HCT116 (cell line): ENCODE data around the gene RALGPS1. TPM values are rescaled to one million over a fixed set of nuclear protein-coding genes. Genes with fewer than 3 reads are reported as not detected.

Experiments
- ATAC-seq: fragments of 200-7000 bp; cut with Tn5 transposase; 2 replicates; pipeline ENCODE4 v1.9.1; 2020; ENCODE audit warnings: mild to moderate bottlenecking, moderate library complexity
- BruUV-seq: library from RNA; stranded (reverse); fragments of 400-500 nt; replicated peaks from 2 replicates; lab custom pipeline; 2021; lab: Mats Ljungman, UMichigan
- CTCF ChIA-PET: fragments of 300-600 bp; sonication (Branson Sonifier 250); formaldehyde crosslinking; loops from one replicate; lab custom pipeline; 2021; ENCODE audit warnings: antibody characterized with exemption; lab: Charles Lee
- POLR2A ChIA-PET: fragments of 300-600, 350-600 bp; sonication (Branson Sonifier 250); formaldehyde crosslinking; loops from one replicate; lab custom pipeline; 2021; ENCODE audit warnings: antibody characterized with exemption; lab: Charles Lee
- RAD21 ChIA-PET, 2 experiments: fragments of 300-600 bp; sonication (Branson Sonifier 250); formaldehyde crosslinking; loops; one replicate each; lab custom pipeline; 2023; ENCODE audit warnings: low total read pairs in 2 of 2; ENCODE audit not compliant: uncharacterized antibody in 2 of 2, unreplicated experiment in 2 of 2, low non-redundant PET in 1 of 2; lab: Charles Lee
- DNase-seq: peaks from one replicate; pipeline ENCODE4 v3.0.0-alpha.2; 2010; ENCODE audit warnings: low read depth, low spot score
- H2AFZ ChIP-seq: fragments of 200-600 bp; shearing (Covaris generic), sonication (generic); 2 replicates; pipeline ENCODE4 v1.6.1; 2017; ENCODE audit warnings: low read depth, mixed run types, mixed read lengths, antibody characterized with exemption, low read length; ENCODE audit not compliant: poor library complexity, severe bottlenecking
- H3K27ac ChIP-seq: 2 replicates; pipeline ENCODE4 v1.5.1; 2012; ENCODE audit warnings: low read depth, low read length
- H3K27me3 ChIP-seq: fragments of 200-600 bp; sonication (generic); 2 replicates; pipeline ENCODE4 v1.6.1; 2016; ENCODE audit warnings: mixed run types, low read length, mixed read lengths; ENCODE audit not compliant: insufficient read depth
- H3K36me3 ChIP-seq, 2 experiments: fragments of 200-500 bp in 1 of 2; fragments of 200-600 bp in 1 of 2; sonication (Bioruptor generic) in 1 of 2; sonication (generic) in 1 of 2; 2 replicates each; pipeline versions ENCODE4 v1.5.1 to v1.6.1; 2014 to 2016; ENCODE audit warnings: low read length in 2 of 2, inconsistent platforms in 1 of 2, mixed read lengths in 1 of 2, mixed run types in 1 of 2; ENCODE audit not compliant: insufficient read depth in 2 of 2, control insufficient read depth in 1 of 2
- H3K4me1 ChIP-seq, 2 experiments: fragments of 200-600 bp in 1 of 2; sonication (generic) in 1 of 2; 2 replicates each; pipeline versions ENCODE4 v1.5.1 to v1.6.1; 2012 to 2017; ENCODE audit warnings: low read length in 2 of 2, inconsistent platforms in 1 of 2, mild to moderate bottlenecking in 1 of 2, mixed read lengths in 1 of 2, mixed run types in 1 of 2, moderate library complexity in 1 of 2; ENCODE audit not compliant: insufficient read depth in 2 of 2, control insufficient read depth in 1 of 2
- H3K4me2 ChIP-seq: fragments of 200-600 bp; sonication (generic); 2 replicates; pipeline ENCODE4 v1.6.1; 2017; ENCODE audit warnings: mixed run types, low read length, mixed read lengths
- H3K4me3 ChIP-seq, 2 experiments: fragments of 200-600 bp in 1 of 2; sonication (generic) in 1 of 2; replicated peaks in 1 of 2; 2 replicates each; pipeline ENCODE4 v1.5.1; 2011 to 2016; ENCODE audit warnings: low read length in 2 of 2, control low read depth in 1 of 2, low read depth in 1 of 2, mild to moderate bottlenecking in 1 of 2, mixed read lengths in 1 of 2, mixed run types in 1 of 2
- H3K79me2 ChIP-seq: fragments of 200-600 bp; sonication (generic); 2 replicates; pipeline ENCODE4 v1.6.1; 2017; ENCODE audit warnings: mild to moderate bottlenecking, mixed run types, low read length, moderate library complexity, mixed read lengths; ENCODE audit not compliant: insufficient read depth
- H3K9ac ChIP-seq: fragments of 200-600 bp; sonication (generic); 2 replicates; pipeline ENCODE4 v1.6.1; 2016; ENCODE audit warnings: low read length, mixed read lengths
- H3K9me2 ChIP-seq: fragments of 200-600 bp; sonication (generic), shearing (Covaris generic); 2 replicates; pipeline ENCODE4 v1.6.1; 2017; ENCODE audit warnings: mixed run types, mild to moderate bottlenecking, moderate library complexity; ENCODE audit not compliant: insufficient read depth
- H3K9me3 ChIP-seq, 2 experiments: fragments of 200-500 bp in 1 of 2; fragments of 200-600 bp in 1 of 2; sonication (Bioruptor generic) in 1 of 2; sonication (generic) in 1 of 2; 2 replicates each; pipeline ENCODE4 v1.6.1; 2014 to 2017; ENCODE audit warnings: low read length in 2 of 2, mixed read lengths in 2 of 2, inconsistent platforms in 1 of 2, low read depth in 1 of 2, mild to moderate bottlenecking in 1 of 2, mixed run types in 1 of 2, moderate library complexity in 1 of 2; ENCODE audit not compliant: control insufficient read depth in 1 of 2, insufficient read depth in 1 of 2
- H4K20me1 ChIP-seq: fragments of 200-600 bp; sonication (generic), shearing (Covaris generic); 2 replicates; pipeline ENCODE4 v1.6.1; 2017; ENCODE audit warnings: mixed run types, mild to moderate bottlenecking, moderate library complexity; ENCODE audit not compliant: insufficient read depth
- CBX3 ChIP-seq: IDR thresholded peaks from 2 replicates; pipeline ENCODE4 v1.6.1; 2012; ENCODE audit warnings: low read depth
- EZH2phosphoT487 ChIP-seq: fragments of 200-600 bp; IDR thresholded peaks from 2 replicates; pipeline ENCODE4 v1.6.1; 2018; ENCODE audit warnings: antibody characterized with exemption, borderline replicate concordance
- JUND ChIP-seq: IDR thresholded peaks from 2 replicates; pipeline ENCODE4 v1.6.1; 2012
- POLR2AphosphoS5 ChIP-seq: IDR thresholded peaks from 2 replicates; pipeline ENCODE4 v1.6.1; 2011; ENCODE audit warnings: mild to moderate bottlenecking, low read depth, low read length, moderate library complexity
- SP1 ChIP-seq: IDR thresholded peaks from 2 replicates; pipeline ENCODE4 v1.6.1; 2012; ENCODE audit warnings: low read depth
- intact Hi-C: fragments of 100-400 bp; cut with micrococcal nuclease; formaldehyde crosslinking; loops from 2 replicates; pipeline ENCODE4 v1.10.0; 2022
- total RNA-seq: library from RNA; stranded (reverse); gene quantifications from one replicate; pipeline ENCODE4 v1.2.1, GENCODE V29; 2021; ENCODE audit not compliant: unreplicated experiment
- TF ChIP-seq, protein P1 (sequence below): IDR thresholded peaks from 2 replicates; pipeline ENCODE4 v1.6.1; 2011; ENCODE audit warnings: mild to moderate bottlenecking, low read length, moderate library complexity; ENCODE audit not compliant: insufficient replicate concordance; ENCODE audit errors: extremely low read depth

RALGPS1 gene
- total RNA-seq, 1 experiment from 2014 or later: 7.6 TPM

GRCh38 chr9:126894052-126894603 is 20.5 kb upstream of the RALGPS1 start:
- H3K9me3 ChIP-seq: no peaks in the 10 kb centered on the region
- ChIA-PET CTCF (interaction anchor here (1.0 to 1.1 kb wide), 2 partner anchors 20 to 311 kb away, joined by 3 to 5 read pairs; partner anchors contain the start of gene RALGPS1), RAD21 (no interaction called here), POLR2A (no interaction called here)
- TF ChIP-seq SP1 (no peak), POLR2AphosphoS5 (no peak)
- no peaks in the 10 kb centered on the region for H3K36me3 ChIP-seq
- no peak for DNase-seq
- no peaks in the 10 kb centered on the region for H3K79me2 ChIP-seq
- no peaks in the 10 kb centered on the region for H3K9me2 ChIP-seq
- ATAC-seq: no peak
- H3K27me3 ChIP-seq: no peaks in the 10 kb centered on the region
- no peak overlapping the region for H3K4me3 ChIP-seq
- BruUV-seq: no TSS peak
- no peaks in the 10 kb centered on the region for H4K20me1 ChIP-seq
- no peak overlapping the region for H3K9ac ChIP-seq
- intact Hi-C loops: no loop called here
- H3K4me2 ChIP-seq: no peak overlapping the region
- peaks cover 0 to 5% of the 10 kb centered on the region in 2 experiments; a peak in 1 of 4 replicates for H3K4me1 ChIP-seq
- no peak overlapping the region for H3K27ac ChIP-seq
- H2AFZ ChIP-seq: no peak overlapping the region

GRCh38 chr9:126902210-126902609 is 12.4 kb upstream of the RALGPS1 start:
- Histone ChIP-seq H3K27me3 (0 out of 2 replicates have a peak, but pooled peaks cover 3% of the 10 kb centered on the region), H3K36me3 (no peaks in the 10 kb centered on the region), H3K27ac (no peak overlapping the region), H3K4me1 (no peaks in the 10 kb centered on the region), H2AFZ (no peak overlapping the region), H4K20me1 (no peaks in the 10 kb centered on the region), H3K4me3 (no peak overlapping the region), H3K79me2 (no peaks in the 10 kb centered on the region), H3K4me2 (no peak overlapping the region), H3K9me3 (0 out of 4 replicates have a peak, but pooled peaks cover 0 to 3% of the 10 kb centered on the region in 2 experiments), H3K9ac (no peak overlapping the region), H3K9me2 (no peaks in the 10 kb centered on the region)
- intact Hi-C loops: no loop called here
- ChIA-PET CTCF (interaction anchor here (1.0 kb wide), 1 partner anchor 9 kb away, joined by 3 read pairs; no protein-coding TSS in a partner anchor), POLR2A (no interaction called here), RAD21 (no interaction called here)
- DNase-seq (no peak), ATAC-seq (no peak)
- TF ChIP-seq EZH2phosphoT487 (no peak), SP1 (no peak), CBX3 (no peak), JUND (no peak)
- TF ChIP-seq, protein P1, sequence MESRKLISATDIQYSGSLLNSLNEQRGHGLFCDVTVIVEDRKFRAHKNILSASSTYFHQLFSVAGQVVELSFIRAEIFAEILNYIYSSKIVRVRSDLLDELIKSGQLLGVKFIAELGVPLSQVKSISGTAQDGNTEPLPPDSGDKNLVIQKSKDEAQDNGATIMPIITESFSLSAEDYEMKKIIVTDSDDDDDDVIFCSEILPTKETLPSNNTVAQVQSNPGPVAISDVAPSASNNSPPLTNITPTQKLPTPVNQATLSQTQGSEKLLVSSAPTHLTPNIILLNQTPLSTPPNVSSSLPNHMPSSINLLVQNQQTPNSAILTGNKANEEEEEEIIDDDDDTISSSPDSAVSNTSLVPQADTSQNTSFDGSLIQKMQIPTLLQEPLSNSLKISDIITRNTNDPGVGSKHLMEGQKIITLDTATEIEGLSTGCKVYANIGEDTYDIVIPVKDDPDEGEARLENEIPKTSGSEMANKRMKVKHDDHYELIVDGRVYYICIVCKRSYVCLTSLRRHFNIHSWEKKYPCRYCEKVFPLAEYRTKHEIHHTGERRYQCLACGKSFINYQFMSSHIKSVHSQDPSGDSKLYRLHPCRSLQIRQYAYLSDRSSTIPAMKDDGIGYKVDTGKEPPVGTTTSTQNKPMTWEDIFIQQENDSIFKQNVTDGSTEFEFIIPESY: no peak
- BruUV-seq: no TSS peak
